K562 (cell line): Measurements from ENCODE around the gene BLOC1S3. TPM values are rescaled to one million over a fixed set of nuclear protein-coding genes. Genes with fewer than 3 reads are reported as not detected.

Experiments
- HLTF ChIP-seq: fragments of 450-650 bp; IDR thresholded peaks from 2 replicates; pipeline ENCODE4 v1.6.1; 2016
- KHSRP ChIP-seq: fragments of 450-650 bp; IDR thresholded peaks from 2 replicates; pipeline ENCODE4 v1.6.1; 2017
- L3MBTL2 ChIP-seq: fragments of 450-650 bp; IDR thresholded peaks from 2 replicates; pipeline ENCODE4 v1.6.1; 2016; ENCODE audit warnings: mild to moderate bottlenecking, moderate library complexity
- NFIC ChIP-seq: fragments of 450-650 bp; IDR thresholded peaks from 2 replicates; pipeline ENCODE4 v1.6.1; 2017; ENCODE audit warnings: mild to moderate bottlenecking, inconsistent platforms
- NRF1 ChIP-seq, 2 experiments: fragments of 450-650 bp; IDR thresholded peaks in 1 of 2; conservative IDR thresholded peaks in 1 of 2; 2 replicates each; pipeline ENCODE4 v1.6.1; 2014; ENCODE audit warnings: mild to moderate bottlenecking in 2 of 2
- POLR3A ChIP-seq: IDR thresholded peaks from 2 replicates; pipeline ENCODE4 v1.6.1; 2011; ENCODE audit warnings: borderline replicate concordance, mild to moderate bottlenecking, moderate library complexity; ENCODE audit not compliant: insufficient read length, insufficient read depth; ENCODE audit errors: extremely low read depth
- TRIM28 ChIP-seq: fragments of 450-650 bp; IDR thresholded peaks from 2 replicates; pipeline ENCODE4 v1.6.1; 2017
- YBX1 ChIP-seq: fragments of 450-650 bp; IDR thresholded peaks from 2 replicates; pipeline ENCODE4 v1.7.1; 2016; ENCODE audit warnings: mild to moderate bottlenecking
- ZNF217 ChIP-seq: sonication (generic); formaldehyde crosslinking; IDR thresholded peaks from 2 replicates; pipeline ENCODE4 v1.8.0; 2022; ENCODE audit warnings: mild to moderate bottlenecking, missing genetic modification reagents
- ZNF311 ChIP-seq: fragments of 250-450 bp; sonication (Bioruptor Pico); IDR thresholded peaks from 2 replicates; pipeline ENCODE4 v1.4.0; 2020; ENCODE audit warnings: mild to moderate bottlenecking, moderate library complexity
- polyA plus RNA-seq, 8 experiments: library from polyadenylated mRNA; depleted of rRNA in 4 of 8; stranded (reverse) in 5 of 8; unstranded in 3 of 8; fragments of >200 nt; fragmentation: Nextera tagmentation in 2 of 8; fragmentation: Illumina TruSeq in 1 of 8; extraction: Ambion mirVana in 2 of 8; extraction: Trizol in 1 of 8; gene quantifications; 2 replicates each; pipeline versions ENCODE4 v1.2.1 to v1.2.3, GENCODE V29; 2011 to 2014; ENCODE audit warnings: inconsistent platforms in 1 of 8, missing spikeins in 1 of 8
- total RNA-seq, 7 experiments: library from RNA; depleted of rRNA in 6 of 7; stranded (reverse); fragments of >200 nt in 6 of 7; fragmentation: Illumina TruSeq in 2 of 7; extraction: Trizol in 2 of 7; gene quantifications; 2 replicates each; pipeline versions ENCODE4 v1.2.1 to v1.2.3, GENCODE V29; 2011 to 2021; ENCODE audit warnings: low replicate concordance in 1 of 7
- TF ChIP-seq, protein P1 (sequence below), 2 experiments: fragments of 450-650 bp; formaldehyde crosslinking in 1 of 2; IDR thresholded peaks; 2 replicates each; pipeline versions ENCODE4 v1.4.0 to v1.6.1; 2014 to 2020; ENCODE audit warnings: mild to moderate bottlenecking in 2 of 2, borderline replicate concordance in 1 of 2, low read depth in 1 of 2
- TF ChIP-seq, protein P2 (sequence below): fragments of 450-650 bp; formaldehyde crosslinking; IDR thresholded peaks from 2 replicates; pipeline ENCODE4 v1.4.0; 2020; ENCODE audit warnings: mild to moderate bottlenecking, moderate library complexity
- TF ChIP-seq, protein P3 (sequence below): sonication (generic); formaldehyde crosslinking; IDR thresholded peaks from 2 replicates; pipeline ENCODE4 v1.8.1; 2023; ENCODE audit warnings: mild to moderate bottlenecking, missing genetic modification reagents
- TF ChIP-seq, protein P4 (sequence below): fragments of 200-800 bp; sonication (Bioruptor generic); IDR thresholded peaks from 2 replicates; pipeline ENCODE4 v1.6.1; 2017; ENCODE audit warnings: missing genetic modification characterization, missing compliant biosample characterization

Gene BLOC1S3
- total and polyA plus RNA-seq, 9 of the 15 experiments (the other 6 are each of a cell fraction or from before 2014, with no cell fraction given), result 3.9 to 20.2 (median 10.4) TPM

DNA sequence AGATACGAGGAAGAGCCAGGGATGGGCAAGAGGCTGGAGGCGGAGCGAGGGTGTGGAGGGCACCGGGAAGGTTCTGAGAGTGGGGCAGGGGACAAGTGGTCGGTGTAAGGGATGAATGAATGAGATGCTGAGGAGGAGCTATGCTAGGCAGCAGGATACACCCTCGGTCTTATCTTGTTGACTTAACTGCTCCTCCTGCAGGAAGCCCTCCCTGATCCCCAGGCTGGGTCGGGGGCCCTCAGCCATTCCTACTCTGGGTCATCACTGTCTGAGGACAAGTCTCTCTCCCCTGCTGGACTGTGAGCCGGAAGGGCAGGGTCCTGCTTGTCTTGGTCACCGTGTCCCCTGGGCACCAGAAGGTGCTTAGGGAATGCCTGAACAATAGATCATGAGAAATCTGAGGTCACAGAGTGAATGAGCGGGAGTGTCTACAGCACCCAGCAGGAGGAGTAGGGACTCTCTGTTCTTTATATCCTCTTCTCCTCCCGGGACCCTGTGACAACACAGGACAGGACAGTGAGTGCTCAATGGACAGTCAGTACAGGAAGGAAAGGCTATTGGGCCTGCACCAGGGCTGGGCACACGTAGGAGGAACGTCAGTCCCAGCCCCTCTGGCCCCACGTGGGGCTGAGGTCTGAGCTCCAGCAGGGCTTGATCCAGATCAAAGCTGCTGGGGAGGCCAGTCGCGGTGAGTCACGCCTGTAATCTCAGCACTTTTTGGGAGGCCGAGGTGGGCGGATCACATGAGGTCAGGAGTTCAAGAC is 24.3 kb upstream of the BLOC1S3 start (continued):
- TF ChIP-seq, protein P1, sequence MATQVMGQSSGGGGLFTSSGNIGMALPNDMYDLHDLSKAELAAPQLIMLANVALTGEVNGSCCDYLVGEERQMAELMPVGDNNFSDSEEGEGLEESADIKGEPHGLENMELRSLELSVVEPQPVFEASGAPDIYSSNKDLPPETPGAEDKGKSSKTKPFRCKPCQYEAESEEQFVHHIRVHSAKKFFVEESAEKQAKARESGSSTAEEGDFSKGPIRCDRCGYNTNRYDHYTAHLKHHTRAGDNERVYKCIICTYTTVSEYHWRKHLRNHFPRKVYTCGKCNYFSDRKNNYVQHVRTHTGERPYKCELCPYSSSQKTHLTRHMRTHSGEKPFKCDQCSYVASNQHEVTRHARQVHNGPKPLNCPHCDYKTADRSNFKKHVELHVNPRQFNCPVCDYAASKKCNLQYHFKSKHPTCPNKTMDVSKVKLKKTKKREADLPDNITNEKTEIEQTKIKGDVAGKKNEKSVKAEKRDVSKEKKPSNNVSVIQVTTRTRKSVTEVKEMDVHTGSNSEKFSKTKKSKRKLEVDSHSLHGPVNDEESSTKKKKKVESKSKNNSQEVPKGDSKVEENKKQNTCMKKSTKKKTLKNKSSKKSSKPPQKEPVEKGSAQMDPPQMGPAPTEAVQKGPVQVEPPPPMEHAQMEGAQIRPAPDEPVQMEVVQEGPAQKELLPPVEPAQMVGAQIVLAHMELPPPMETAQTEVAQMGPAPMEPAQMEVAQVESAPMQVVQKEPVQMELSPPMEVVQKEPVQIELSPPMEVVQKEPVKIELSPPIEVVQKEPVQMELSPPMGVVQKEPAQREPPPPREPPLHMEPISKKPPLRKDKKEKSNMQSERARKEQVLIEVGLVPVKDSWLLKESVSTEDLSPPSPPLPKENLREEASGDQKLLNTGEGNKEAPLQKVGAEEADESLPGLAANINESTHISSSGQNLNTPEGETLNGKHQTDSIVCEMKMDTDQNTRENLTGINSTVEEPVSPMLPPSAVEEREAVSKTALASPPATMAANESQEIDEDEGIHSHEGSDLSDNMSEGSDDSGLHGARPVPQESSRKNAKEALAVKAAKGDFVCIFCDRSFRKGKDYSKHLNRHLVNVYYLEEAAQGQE (IDR thresholded peaks at IDR 0.05; ENCODE audit: borderline replicate concordance), result peak; percentile 94
- TF ChIP-seq, protein P1 (CRISPR knock-in tag; IDR thresholded peaks at IDR 0.05; ENCODE audit: low read depth), result no peak
- TF ChIP-seq NFIC, result no peak
- no peak for TF ChIP-seq ZNF217
- TF ChIP-seq ZNF311 (CRISPR knock-in tag), result no peak
- TF ChIP-seq TRIM28, result 0 out of 2 replicates have a peak, but pooled peaks have one; percentile 25
- no peak for TF ChIP-seq HLTF
- TF ChIP-seq, protein P2, sequence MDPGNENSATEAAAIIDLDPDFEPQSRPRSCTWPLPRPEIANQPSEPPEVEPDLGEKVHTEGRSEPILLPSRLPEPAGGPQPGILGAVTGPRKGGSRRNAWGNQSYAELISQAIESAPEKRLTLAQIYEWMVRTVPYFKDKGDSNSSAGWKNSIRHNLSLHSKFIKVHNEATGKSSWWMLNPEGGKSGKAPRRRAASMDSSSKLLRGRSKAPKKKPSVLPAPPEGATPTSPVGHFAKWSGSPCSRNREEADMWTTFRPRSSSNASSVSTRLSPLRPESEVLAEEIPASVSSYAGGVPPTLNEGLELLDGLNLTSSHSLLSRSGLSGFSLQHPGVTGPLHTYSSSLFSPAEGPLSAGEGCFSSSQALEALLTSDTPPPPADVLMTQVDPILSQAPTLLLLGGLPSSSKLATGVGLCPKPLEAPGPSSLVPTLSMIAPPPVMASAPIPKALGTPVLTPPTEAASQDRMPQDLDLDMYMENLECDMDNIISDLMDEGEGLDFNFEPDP (CRISPR knock-in tag), result no peak
- TF ChIP-seq KHSRP, result no peak
- TF ChIP-seq POLR3A, result no peak
- peak; percentile 41; the same call in 1 of the 2 replicates for TF ChIP-seq L3MBTL2
- TF ChIP-seq, protein P3, sequence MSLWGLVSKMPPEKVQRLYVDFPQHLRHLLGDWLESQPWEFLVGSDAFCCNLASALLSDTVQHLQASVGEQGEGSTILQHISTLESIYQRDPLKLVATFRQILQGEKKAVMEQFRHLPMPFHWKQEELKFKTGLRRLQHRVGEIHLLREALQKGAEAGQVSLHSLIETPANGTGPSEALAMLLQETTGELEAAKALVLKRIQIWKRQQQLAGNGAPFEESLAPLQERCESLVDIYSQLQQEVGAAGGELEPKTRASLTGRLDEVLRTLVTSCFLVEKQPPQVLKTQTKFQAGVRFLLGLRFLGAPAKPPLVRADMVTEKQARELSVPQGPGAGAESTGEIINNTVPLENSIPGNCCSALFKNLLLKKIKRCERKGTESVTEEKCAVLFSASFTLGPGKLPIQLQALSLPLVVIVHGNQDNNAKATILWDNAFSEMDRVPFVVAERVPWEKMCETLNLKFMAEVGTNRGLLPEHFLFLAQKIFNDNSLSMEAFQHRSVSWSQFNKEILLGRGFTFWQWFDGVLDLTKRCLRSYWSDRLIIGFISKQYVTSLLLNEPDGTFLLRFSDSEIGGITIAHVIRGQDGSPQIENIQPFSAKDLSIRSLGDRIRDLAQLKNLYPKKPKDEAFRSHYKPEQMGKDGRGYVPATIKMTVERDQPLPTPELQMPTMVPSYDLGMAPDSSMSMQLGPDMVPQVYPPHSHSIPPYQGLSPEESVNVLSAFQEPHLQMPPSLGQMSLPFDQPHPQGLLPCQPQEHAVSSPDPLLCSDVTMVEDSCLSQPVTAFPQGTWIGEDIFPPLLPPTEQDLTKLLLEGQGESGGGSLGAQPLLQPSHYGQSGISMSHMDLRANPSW (CRISPR knock-in tag), result no peak
- TF ChIP-seq NRF1 (conservative IDR thresholded peaks at IDR 0.05 in 1 of 2, IDR thresholded peaks at IDR 0.05 in 1 of 2), result peak; percentile 17 to 33; a peak in 2 of 4 replicates
- TF ChIP-seq, protein P4, sequence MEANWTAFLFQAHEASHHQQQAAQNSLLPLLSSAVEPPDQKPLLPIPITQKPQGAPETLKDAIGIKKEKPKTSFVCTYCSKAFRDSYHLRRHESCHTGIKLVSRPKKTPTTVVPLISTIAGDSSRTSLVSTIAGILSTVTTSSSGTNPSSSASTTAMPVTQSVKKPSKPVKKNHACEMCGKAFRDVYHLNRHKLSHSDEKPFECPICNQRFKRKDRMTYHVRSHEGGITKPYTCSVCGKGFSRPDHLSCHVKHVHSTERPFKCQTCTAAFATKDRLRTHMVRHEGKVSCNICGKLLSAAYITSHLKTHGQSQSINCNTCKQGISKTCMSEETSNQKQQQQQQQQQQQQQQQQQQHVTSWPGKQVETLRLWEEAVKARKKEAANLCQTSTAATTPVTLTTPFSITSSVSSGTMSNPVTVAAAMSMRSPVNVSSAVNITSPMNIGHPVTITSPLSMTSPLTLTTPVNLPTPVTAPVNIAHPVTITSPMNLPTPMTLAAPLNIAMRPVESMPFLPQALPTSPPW (CRISPR knock-in tag), result peak; percentile 53
- TF ChIP-seq YBX1, result no peak
